Forelimb muscle (tissue), 1 donor: ENCODE results near the gene HTR3E. TPM values are rescaled to one million over a fixed set of nuclear protein-coding genes. Genes with fewer than 3 reads are reported as not detected.
"Not testable (repeated sequence)": the region's sequence is repeated elsewhere in the genome, so short reads cannot be mapped to it uniquely, and the experiment has no call there.

ENCODE experiments used
- DNase-seq: peaks from one replicate; pipeline ENCODE4 v3.0.0-alpha.2; 2013; ENCODE audit warnings: low read depth
- polyA plus RNA-seq: library from polyadenylated mRNA; unstranded; fragments of 120-200 nt; gene quantifications from one replicate; pipeline ENCODE4 v1.2.1, GENCODE V29; 2013; ENCODE audit not compliant: insufficient read length

Gene HTR3E
- polyA plus RNA-seq, 1 donor, result not detected

DNA sequence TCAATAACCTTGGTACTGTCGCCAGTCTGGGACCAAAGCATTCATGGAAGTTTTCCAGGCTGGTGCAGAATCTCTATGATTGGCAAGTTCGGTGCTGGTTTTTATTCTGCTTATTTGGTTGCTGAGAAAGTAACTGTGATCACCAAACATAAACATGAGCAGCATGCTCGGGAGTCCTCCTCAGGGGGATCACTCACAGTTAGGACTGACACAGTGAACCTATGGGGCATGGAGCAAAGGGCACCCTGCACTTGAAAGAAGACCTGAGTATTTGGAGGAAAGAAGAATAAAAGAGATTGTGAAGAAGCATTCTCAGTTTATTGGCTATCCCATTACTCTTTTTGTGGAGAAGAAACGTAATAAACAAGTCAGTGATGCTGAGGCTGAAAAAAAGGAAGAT, 19.2 kb downstream of the HTR3E start:
- DNase-seq, result no peak

DNA sequence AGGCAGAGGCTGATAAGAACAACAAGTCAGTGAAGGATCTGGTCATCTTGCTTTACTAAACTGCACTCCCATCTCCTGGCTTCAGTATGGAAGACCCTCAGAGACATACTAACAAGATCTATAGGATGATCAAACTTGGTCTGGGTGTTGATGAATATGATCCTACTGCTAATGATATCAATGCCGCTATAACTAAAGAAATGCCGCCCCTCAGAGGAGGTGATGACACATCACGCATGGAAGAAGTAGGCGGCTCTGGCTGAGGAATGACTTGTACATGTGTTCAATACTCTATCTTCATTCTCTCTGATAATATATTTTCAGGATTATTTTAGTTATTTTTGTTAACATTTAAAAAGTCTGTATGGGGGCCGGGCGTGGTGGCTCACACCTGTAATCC, 20.8 kb downstream of the HTR3E start:
- no peak for DNase-seq

GRCh38 chr3:184121031-184121430, 24.2 kb downstream of the HTR3E start:
- DNase-seq, result not testable (repeated sequence)

GRCh38 chr3:184126006-184126405, 29.1 kb downstream of the HTR3E start:
- no peak for DNase-seq

- DNase-seq, result no peak
These were observed 32.1 kb downstream of the HTR3E start for GRCh38 chr3:184129012-184129411.

- DNase-seq, result no peak
These were observed 36.1 kb downstream of the HTR3E start for GRCh38 chr3:184132945-184133344.

GRCh38 chr3:184133840-184134745, 37.2 kb downstream of the HTR3E start:
- peak; percentile 79 for DNase-seq

DNA sequence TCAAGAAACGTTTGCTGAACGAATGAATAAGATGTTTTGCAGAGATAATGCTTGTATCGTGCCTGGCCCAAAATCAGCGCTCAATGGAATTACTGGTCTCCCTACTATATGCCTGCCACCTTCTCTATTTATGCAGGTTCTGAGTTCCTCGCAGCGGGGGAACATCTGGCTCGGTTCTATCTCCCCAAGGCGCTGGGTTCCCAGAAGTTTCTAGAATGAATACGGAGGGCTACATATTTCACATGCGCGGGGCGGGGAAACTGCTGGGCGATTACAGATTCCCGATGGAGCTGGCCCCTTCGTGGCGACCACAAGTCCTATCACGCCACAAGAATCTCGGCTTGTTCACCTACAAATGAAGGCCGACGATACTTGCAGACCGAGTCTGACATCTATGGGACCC, 37.9 kb downstream of the HTR3E start:
- no peak for DNase-seq

DNA sequence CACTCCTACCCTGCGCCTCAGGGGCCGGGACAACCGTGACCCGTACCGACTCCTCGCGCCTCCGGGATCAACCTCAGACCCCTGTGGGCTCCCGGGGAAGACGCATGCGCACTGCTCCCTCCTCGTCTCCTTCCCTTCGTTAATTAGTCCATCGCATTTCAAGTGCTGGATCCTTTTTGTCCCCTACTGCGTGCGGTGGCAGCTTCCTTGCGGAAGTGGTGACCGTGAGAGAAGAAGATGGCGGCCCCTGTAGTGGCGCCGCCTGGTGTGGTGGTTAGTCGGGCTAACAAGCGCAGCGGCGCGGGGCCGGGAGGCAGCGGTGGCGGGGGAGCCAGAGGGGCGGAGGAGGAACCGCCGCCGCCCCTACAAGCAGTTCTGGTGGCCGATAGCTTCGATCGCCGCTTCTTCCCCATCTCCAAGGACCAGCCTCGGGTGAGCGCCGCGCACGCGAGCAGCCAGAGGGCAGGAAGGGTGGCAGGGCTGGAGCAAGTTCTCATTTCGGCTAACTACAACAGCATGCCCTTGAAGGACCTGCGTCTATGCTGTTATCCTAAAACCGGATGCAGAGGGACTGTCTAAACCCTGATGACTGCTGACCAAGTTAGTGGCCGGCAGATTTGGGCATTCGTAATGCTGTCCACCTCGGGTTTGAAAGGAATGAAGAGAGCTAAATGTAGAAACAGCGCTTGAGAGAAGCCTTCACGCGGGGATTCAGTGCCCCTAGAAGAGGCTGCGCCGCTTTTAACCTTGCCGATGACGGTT, 38.5 kb downstream of the HTR3E start, which contains the start of gene EIF2B5:
TSS of gene EIF2B5 (plus strand) at position 210 of the 762 bp plus-strand sequence. CDS start at position 238, 28 bp downstream.
- peak; percentile 89 for DNase-seq

GRCh38 chr3:184135911-184136260, 39.0 kb downstream of the HTR3E start:
- DNase-seq, result no peak

DNA sequence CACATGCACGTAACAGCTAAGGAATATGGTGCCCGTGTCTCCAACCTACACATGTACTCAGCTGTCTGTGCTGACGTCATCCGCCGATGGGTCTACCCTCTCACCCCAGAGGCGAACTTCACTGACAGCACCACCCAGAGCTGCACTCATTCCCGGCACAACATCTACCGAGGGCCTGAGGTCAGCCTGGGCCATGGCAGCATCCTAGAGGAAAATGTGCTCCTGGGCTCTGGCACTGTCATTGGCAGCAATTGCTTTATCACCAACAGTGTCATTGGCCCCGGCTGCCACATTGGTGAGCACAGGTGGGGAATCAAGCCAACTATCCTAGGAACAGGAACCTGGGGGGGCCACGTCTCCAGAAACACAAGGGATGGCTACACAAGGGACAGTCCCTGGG, 43.6 kb downstream of the HTR3E start:
- no peak for DNase-seq

DNA sequence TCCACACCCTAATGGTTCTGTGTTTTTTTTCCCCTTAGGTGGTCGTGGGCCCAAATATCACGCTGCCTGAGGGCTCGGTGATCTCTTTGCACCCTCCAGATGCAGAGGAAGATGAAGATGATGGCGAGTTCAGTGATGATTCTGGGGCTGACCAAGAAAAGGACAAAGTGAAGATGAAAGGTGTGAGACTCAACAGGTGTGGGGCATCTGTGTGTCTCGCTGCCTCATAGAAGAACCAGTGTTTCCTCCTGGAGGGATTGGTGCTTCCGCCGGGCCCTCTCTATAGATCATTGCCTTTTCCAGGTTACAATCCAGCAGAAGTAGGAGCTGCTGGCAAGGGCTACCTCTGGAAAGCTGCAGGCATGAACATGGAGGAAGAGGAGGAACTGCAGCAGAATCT, 45.3 kb downstream of the HTR3E start:
- DNase-seq, result no peak

DNA sequence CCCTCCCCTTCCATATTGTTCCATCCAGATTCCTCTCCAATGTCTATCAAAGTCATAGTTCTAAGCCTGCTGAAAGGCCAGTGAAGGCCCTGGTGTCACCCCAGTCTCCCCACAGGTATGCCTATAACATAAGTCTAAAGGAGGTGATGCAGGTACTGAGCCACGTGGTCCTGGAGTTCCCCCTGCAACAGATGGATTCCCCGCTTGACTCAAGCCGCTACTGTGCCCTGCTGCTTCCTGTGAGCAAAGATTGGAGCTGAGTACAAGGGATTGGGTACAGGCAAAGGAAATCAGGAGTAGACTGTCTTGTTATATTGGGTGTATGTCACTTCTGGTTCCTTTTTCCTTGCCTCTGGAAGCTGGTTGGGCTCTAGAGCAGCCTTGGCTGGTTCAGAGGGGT, 46.5 kb downstream of the HTR3E start:
- no peak for DNase-seq

DNA sequence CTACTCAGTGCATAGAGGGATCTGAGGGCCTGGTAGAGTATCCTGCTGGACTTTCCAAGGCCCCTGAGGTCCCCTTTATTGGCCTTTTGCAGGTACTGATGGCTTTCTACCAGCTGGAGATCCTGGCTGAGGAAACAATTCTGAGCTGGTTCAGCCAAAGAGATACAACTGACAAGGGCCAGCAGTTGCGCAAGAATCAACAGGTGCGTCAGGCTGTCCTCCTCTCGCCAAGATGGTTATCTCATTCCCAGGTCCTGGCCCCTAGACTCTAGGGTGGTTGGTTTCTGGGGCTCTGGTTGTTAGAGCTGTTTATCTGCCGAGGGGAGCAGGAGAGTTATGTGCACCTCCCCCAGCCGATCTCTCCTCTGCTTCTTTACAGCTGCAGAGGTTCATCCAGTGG, 47.6 kb downstream of the HTR3E start:
- DNase-seq, result no peak

DNA sequence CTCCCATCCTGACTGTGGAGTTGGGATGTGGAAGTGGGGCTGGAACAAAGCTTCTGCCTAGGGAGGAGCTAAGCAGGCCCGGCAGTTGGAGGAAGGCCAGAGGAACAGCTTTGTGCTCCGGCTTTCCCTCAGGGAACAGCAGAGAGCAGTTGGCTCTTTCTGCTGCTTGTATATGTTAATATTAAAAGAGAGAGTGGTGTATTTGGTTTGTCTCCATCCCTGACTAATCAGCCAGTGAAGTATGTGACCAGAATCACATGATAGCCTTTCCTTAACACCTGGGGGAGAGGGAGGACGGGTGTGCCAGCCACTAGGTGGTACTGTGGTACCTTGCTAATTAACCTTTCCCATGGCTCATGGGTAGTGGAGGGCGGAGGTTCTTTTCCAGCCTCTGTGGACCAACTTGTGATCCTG, 48.3 kb downstream of the HTR3E start:
- DNase-seq, result peak; percentile 60

DNA sequence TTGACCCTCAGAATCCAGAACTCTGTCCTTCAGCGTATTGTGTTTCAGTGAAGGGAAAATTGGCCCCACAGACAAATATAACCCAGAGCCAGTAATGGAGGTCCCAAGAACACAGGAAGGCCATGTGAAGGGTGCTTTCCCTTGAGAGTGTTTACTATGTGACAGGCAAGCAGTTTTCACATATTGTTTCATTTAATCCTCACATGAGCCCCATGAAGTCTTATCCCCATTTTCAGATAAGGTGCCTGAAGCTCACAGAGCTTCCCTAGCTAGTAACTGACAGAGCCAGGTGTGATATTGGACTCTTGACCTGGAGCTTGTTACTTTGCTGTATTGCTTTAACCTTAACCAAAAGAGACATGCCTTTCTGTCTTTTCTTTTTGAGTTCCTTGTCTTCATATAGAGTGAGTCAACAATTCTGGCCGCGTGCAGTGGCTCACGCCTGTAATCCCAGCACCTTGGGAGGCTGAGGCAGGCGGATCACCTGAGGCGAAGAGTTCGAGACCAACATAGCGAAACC, 48.9 kb downstream of the HTR3E start:
- DNase-seq, result no peak

DNA sequence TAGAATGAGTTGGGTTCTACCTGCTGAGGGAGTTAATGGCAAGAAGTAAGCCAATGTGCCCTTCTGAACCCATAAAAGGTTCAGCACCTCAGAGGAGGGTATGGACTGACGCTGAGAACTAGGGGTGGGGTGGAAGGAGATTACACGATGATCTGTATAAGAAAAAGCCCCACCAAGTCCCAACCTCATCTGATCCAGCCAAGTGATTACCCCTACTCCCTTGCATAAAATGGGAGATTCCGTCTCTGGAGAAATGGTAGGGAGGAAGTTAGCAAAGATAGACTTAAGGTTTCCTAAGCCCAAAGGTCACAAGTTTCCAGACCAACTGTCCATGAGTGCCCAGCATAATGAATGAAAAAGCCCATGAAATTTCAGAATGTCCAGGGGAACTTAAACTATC, 51.2 kb downstream of the HTR3E start:
- DNase-seq, result no peak

GRCh38 chr3:184149123-184149522, 52.3 kb downstream of the HTR3E start:
- DNase-seq, result no peak

- not testable (repeated sequence) for DNase-seq
These were observed 52.9 kb downstream of the HTR3E start for GRCh38 chr3:184149770-184150169.

DNA sequence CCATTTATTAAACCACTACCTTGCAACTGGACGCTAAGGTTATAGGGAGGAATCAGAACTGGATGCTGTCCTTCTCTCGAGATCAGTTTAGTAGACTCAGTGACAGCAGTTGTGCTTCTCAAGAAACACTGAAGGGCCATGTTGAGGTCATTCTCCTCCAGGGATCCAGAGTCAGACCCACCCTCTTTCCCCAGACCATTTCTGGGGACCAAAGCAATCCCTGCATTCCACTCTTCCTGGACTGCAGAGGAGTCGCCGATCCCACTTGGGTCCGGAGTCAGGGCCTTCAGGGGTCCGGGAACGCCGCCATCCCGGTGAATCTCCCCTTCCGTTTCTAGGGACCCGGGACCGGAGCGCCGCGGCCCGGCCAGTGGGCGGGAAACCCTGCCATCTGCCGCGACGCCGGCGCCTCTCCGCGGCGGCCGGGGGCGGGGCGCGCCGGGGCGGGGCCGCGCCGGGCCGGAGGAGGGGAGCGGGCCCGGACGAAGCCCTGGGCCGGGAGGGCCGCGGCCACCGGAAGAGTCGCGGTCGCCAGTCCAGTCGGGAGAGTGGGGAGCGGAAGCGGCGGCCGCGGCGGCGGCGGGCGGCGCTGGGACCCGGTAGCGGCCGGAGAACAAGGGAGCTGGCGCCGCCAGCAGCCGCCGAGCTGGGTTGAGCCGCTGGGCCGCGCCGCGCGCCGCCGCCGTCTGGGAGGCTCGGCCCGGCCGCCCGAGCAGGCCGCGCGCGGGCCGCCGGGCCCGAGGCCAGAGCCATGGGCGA, 58.2 kb downstream of the HTR3E start, which contains the start of gene DVL3:
TSS of gene DVL3 (plus strand) at position 493 of the 759 bp plus-strand sequence. CDS start at position 752, 259 bp downstream.
- DNase-seq, result no peak

GRCh38 chr3:184155644-184156521, 59.0 kb downstream of the HTR3E start:
- no peak for DNase-seq
